Peyer's patch (tissue), 4 donors: ENCODE results near the gene ZMIZ2.

Experiments used
- POLR2A ChIP-seq, 2 donors: fragments of 450-650 bp; IDR thresholded peaks; one replicate each; pipeline ENCODE4 v1.5.1; 2017; ENCODE audit warnings: antibody characterized with exemption in 2 of 2, mild to moderate bottlenecking in 2 of 2, moderate library complexity in 2 of 2
- TF ChIP-seq, protein P1 (sequence below), 6 experiments: fragments of 450-650 bp in 4 of 6; fragments of 200-600 bp in 2 of 6; sonication (generic) in 1 of 6; IDR thresholded peaks; one replicate each; pipeline ENCODE4 v1.5.1; 2017 to 2019; ENCODE audit warnings: antibody characterized with exemption in 6 of 6, mild to moderate bottlenecking in 3 of 6, moderate library complexity in 1 of 6

DNA sequence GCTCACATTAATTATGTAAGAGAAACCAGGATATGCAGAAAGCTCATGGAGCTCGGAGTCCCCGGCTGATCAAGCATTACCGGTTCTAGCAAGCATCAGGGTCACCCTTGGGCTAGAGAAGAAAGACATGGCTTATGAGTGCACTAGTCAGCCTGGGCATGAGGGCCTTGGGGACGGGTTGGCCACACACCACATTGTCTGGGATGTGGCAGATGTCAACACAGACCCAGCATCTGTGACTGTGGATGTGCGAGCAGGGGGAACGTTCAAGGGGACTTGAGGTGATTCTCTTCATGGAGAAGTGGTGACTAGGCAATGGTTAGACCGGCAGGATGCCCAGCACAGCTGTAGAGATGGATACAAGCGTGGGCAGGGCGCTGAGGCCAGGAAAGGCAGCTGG is 13.7 kb downstream of the ZMIZ2 start:
- TF ChIP-seq, protein P1, sequence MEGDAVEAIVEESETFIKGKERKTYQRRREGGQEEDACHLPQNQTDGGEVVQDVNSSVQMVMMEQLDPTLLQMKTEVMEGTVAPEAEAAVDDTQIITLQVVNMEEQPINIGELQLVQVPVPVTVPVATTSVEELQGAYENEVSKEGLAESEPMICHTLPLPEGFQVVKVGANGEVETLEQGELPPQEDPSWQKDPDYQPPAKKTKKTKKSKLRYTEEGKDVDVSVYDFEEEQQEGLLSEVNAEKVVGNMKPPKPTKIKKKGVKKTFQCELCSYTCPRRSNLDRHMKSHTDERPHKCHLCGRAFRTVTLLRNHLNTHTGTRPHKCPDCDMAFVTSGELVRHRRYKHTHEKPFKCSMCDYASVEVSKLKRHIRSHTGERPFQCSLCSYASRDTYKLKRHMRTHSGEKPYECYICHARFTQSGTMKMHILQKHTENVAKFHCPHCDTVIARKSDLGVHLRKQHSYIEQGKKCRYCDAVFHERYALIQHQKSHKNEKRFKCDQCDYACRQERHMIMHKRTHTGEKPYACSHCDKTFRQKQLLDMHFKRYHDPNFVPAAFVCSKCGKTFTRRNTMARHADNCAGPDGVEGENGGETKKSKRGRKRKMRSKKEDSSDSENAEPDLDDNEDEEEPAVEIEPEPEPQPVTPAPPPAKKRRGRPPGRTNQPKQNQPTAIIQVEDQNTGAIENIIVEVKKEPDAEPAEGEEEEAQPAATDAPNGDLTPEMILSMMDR (IDR thresholded peaks at IDR 0.05) = no peak
- no peak for TF ChIP-seq POLR2A (IDR thresholded peaks at IDR 0.05)
